HEK293 (cell line): ENCODE measurements around the gene CCND3.
A peak's percentile ranks its signal among the peaks of the same experiment; 100 is the strongest.

Experiments
- EGR2 ChIP-seq: fragments of 450-650 bp; formaldehyde crosslinking; IDR thresholded peaks from 2 replicates; pipeline ENCODE4 v1.5.1; 2016; ENCODE audit warnings: low read depth, missing biosample characterization, missing genetic modification characterization
- HOXA7 ChIP-seq: sonication (generic); formaldehyde crosslinking; IDR thresholded peaks from 2 replicates; pipeline ENCODE4 v1.8.1; 2022; ENCODE audit warnings: missing genetic modification reagents, borderline replicate concordance
- KLF9 ChIP-seq: fragments of 450-650 bp; formaldehyde crosslinking; IDR thresholded peaks from 2 replicates; pipeline ENCODE4 v1.5.1; 2016; ENCODE audit warnings: missing biosample characterization, missing genetic modification characterization, low read depth
- OSR2 ChIP-seq: fragments of 450-650 bp; formaldehyde crosslinking; IDR thresholded peaks from 2 replicates; pipeline ENCODE4 v1.5.1; 2016; ENCODE audit warnings: missing biosample characterization, missing genetic modification characterization
- PRDM6 ChIP-seq: fragments of 450-650 bp; formaldehyde crosslinking; IDR thresholded peaks from 2 replicates; pipeline ENCODE4 v1.5.1; 2017; ENCODE audit warnings: missing biosample characterization, missing genetic modification characterization
- SALL2 ChIP-seq: fragments of 450-650 bp; formaldehyde crosslinking; IDR thresholded peaks from 2 replicates; pipeline ENCODE4 v1.5.0; 2017; ENCODE audit warnings: missing biosample characterization, mild to moderate bottlenecking, missing genetic modification characterization, borderline replicate concordance
- SP3 ChIP-seq: fragments of 450-650 bp; formaldehyde crosslinking; IDR thresholded peaks from 2 replicates; pipeline ENCODE4 v1.5.1; 2016; ENCODE audit warnings: missing biosample characterization, missing genetic modification characterization
- ZBTB1 ChIP-seq: fragments of 450-650 bp; formaldehyde crosslinking; IDR thresholded peaks from 2 replicates; pipeline ENCODE4 v1.5.1; 2016; ENCODE audit warnings: missing biosample characterization, missing genetic modification characterization
- ZBTB8A ChIP-seq: fragments of 450-650 bp; formaldehyde crosslinking; IDR thresholded peaks from 2 replicates; pipeline ENCODE4 v1.5.1; 2016; ENCODE audit warnings: missing biosample characterization, missing genetic modification characterization
- ZFP37 ChIP-seq: fragments of 450-650 bp; formaldehyde crosslinking; IDR thresholded peaks from 2 replicates; pipeline ENCODE4 v1.5.1; 2016; ENCODE audit warnings: missing biosample characterization, missing genetic modification characterization
- ZNF114 ChIP-seq: fragments of 450-650 bp; formaldehyde crosslinking; IDR thresholded peaks from 2 replicates; pipeline ENCODE4 v1.5.0; 2017; ENCODE audit warnings: missing biosample characterization, missing genetic modification characterization
- ZNF148 ChIP-seq: fragments of 450-650 bp; formaldehyde crosslinking; IDR thresholded peaks from 2 replicates; pipeline ENCODE4 v1.5.0; 2017; ENCODE audit warnings: missing biosample characterization, missing genetic modification characterization, borderline replicate concordance
- ZNF175 ChIP-seq: fragments of 450-650 bp; formaldehyde crosslinking; IDR thresholded peaks from 2 replicates; pipeline ENCODE4 v1.5.1; 2016; ENCODE audit warnings: missing biosample characterization, missing genetic modification characterization
- ZNF2 ChIP-seq: fragments of 450-650 bp; formaldehyde crosslinking; IDR thresholded peaks from 2 replicates; pipeline ENCODE4 v1.5.1; 2016; ENCODE audit warnings: missing biosample characterization, missing genetic modification characterization
- ZNF366 ChIP-seq: fragments of 450-650 bp; formaldehyde crosslinking; conservative IDR thresholded peaks from 2 replicates; pipeline ENCODE4 v1.5.1; 2016; ENCODE audit warnings: missing biosample characterization, missing genetic modification characterization
- ZNF513 ChIP-seq: fragments of 450-650 bp; IDR thresholded peaks from 2 replicates; pipeline ENCODE4 v1.5.1; 2018; ENCODE audit warnings: missing biosample characterization, missing genetic modification characterization
- ZNF521 ChIP-seq: fragments of 450-650 bp; formaldehyde crosslinking; IDR thresholded peaks from 2 replicates; pipeline ENCODE4 v1.5.1; 2017; ENCODE audit warnings: missing biosample characterization, mild to moderate bottlenecking, missing genetic modification characterization
- ZNF530 ChIP-seq: fragments of 450-650 bp; formaldehyde crosslinking; IDR thresholded peaks from 2 replicates; pipeline ENCODE4 v1.5.1; 2016; ENCODE audit warnings: low read depth, missing biosample characterization, missing genetic modification characterization
- ZNF544 ChIP-seq: fragments of 450-650 bp; formaldehyde crosslinking; IDR thresholded peaks from 2 replicates; pipeline ENCODE4 v1.5.0; 2017; ENCODE audit warnings: missing biosample characterization, missing genetic modification characterization
- ZNF549 ChIP-seq: fragments of 450-650 bp; IDR thresholded peaks from 2 replicates; pipeline ENCODE4 v1.5.1; 2018; ENCODE audit warnings: missing biosample characterization, missing genetic modification characterization, mild to moderate bottlenecking, inconsistent platforms, moderate library complexity
- ZNF561 ChIP-seq: fragments of 450-650 bp; IDR thresholded peaks from 2 replicates; pipeline ENCODE4 v1.5.1; 2018; ENCODE audit warnings: missing biosample characterization, missing genetic modification characterization, borderline replicate concordance
- ZNF677 ChIP-seq: fragments of 450-650 bp; IDR thresholded peaks from 2 replicates; pipeline ENCODE4 v1.5.0; 2018; ENCODE audit warnings: missing biosample characterization, mild to moderate bottlenecking, missing genetic modification characterization, moderate library complexity
- ZNF701 ChIP-seq: fragments of 450-650 bp; formaldehyde crosslinking; IDR thresholded peaks from 2 replicates; pipeline ENCODE4 v1.5.1; 2016; ENCODE audit warnings: missing biosample characterization, missing genetic modification characterization
- ZNF707 ChIP-seq: fragments of 450-650 bp; formaldehyde crosslinking; IDR thresholded peaks from 2 replicates; pipeline ENCODE4 v1.5.1; 2016; ENCODE audit warnings: missing biosample characterization, missing genetic modification characterization
- ZNF776 ChIP-seq: fragments of 450-650 bp; formaldehyde crosslinking; IDR thresholded peaks from 2 replicates; pipeline ENCODE4 v1.5.0; 2017; ENCODE audit warnings: missing biosample characterization, missing genetic modification characterization, borderline replicate concordance
- ZNF791 ChIP-seq: fragments of 450-650 bp; formaldehyde crosslinking; IDR thresholded peaks from 2 replicates; pipeline ENCODE4 v1.5.1; 2016; ENCODE audit warnings: missing biosample characterization, missing genetic modification characterization

CCND3 gene

GRCh38 chr6:41894366-41895299, 47.0 kb downstream of the CCND3 start (continued):
- TF ChIP-seq ZNF776 (tag by site-specific recombination) = no peak
- TF ChIP-seq SP3 (tag by site-specific recombination) = peak; percentile 35
- TF ChIP-seq ZNF791 = 0 out of 2 replicates have a peak, but pooled peaks have one; percentile 35
- no peak for TF ChIP-seq ZNF549
- TF ChIP-seq ZNF544 (tag by site-specific recombination) = peak; percentile 5; the same call in 1 of the 2 replicates
- no peak for TF ChIP-seq ZNF175 (tag by site-specific recombination)
- TF ChIP-seq ZNF114 (tag by site-specific recombination) = no peak
- peak; percentile 54; the same call in 1 of the 2 replicates for TF ChIP-seq ZNF366
- no peak for TF ChIP-seq KLF9
- no peak for TF ChIP-seq SALL2 (tag by site-specific recombination)
- TF ChIP-seq ZNF561 (tag by site-specific recombination) = no peak
- TF ChIP-seq ZNF148 (tag by site-specific recombination) = no peak
- TF ChIP-seq ZNF513 = no peak
- no peak for TF ChIP-seq ZNF707 (tag by site-specific recombination)
- no peak for TF ChIP-seq PRDM6 (tag by site-specific recombination)
- TF ChIP-seq ZBTB8A (tag by site-specific recombination) = peak; percentile 80
- no peak for TF ChIP-seq ZNF677 (tag by site-specific recombination)
- 0 out of 2 replicates have a peak, but pooled peaks have one; percentile 13 for TF ChIP-seq ZFP37 (tag by site-specific recombination)
- no peak for TF ChIP-seq ZBTB1 (tag by site-specific recombination)
- TF ChIP-seq EGR2 (tag by site-specific recombination) = peak; percentile 55; the same call in 1 of the 2 replicates
- TF ChIP-seq HOXA7 = no peak
- TF ChIP-seq ZNF2 (tag by site-specific recombination) = no peak
- TF ChIP-seq ZNF701 (tag by site-specific recombination) = no peak
- TF ChIP-seq ZNF530 (tag by site-specific recombination) = no peak
- TF ChIP-seq OSR2 (tag by site-specific recombination) = no peak
- no peak for TF ChIP-seq ZNF521 (tag by site-specific recombination)
- TF ChIP-seq, all 188 proteins: peak for 35
